GM12878 (cell line): ENCODE measurements around the gene HTRA3. TPM values are rescaled to one million over a fixed set of nuclear protein-coding genes. Genes with fewer than 3 reads are reported as not detected.

Experiments used
- CHD2 ChIP-seq: IDR thresholded peaks from 2 replicates; pipeline ENCODE4 v1.6.1; 2011; ENCODE audit warnings: low read depth, low read length, improper control_type of control experiment, borderline replicate concordance
- CREM ChIP-seq: IDR thresholded peaks from 2 replicates; pipeline ENCODE4 v1.6.1; 2014; ENCODE audit warnings: antibody characterized with exemption, low read depth
- FOXK2 ChIP-seq: fragments of 450-650 bp; IDR thresholded peaks from 2 replicates; pipeline ENCODE4 v1.6.1; 2017; ENCODE audit warnings: mild to moderate bottlenecking, moderate library complexity
- IKZF2 ChIP-seq, 2 experiments: fragments of 450-650 bp; IDR thresholded peaks; 2 replicates each; pipeline ENCODE4 v1.6.1; 2017; ENCODE audit warnings: mild to moderate bottlenecking in 2 of 2, moderate library complexity in 2 of 2
- RUNX3 ChIP-seq: IDR thresholded peaks from 2 replicates; pipeline ENCODE4 v1.6.1; 2012; ENCODE audit warnings: low read length, inconsistent platforms
- ZNF592 ChIP-seq: fragments of 450-650 bp; IDR thresholded peaks from 2 replicates; pipeline ENCODE4 v1.6.1; 2017; ENCODE audit warnings: mild to moderate bottlenecking, moderate library complexity
- ZNF687 ChIP-seq: fragments of 450-650 bp; IDR thresholded peaks from 2 replicates; pipeline ENCODE4 v1.6.1; 2017; ENCODE audit warnings: mild to moderate bottlenecking, moderate library complexity
- polyA plus RNA-seq, 11 experiments: library from polyadenylated mRNA; depleted of rRNA in 4 of 11; unstranded in 6 of 11; stranded (reverse) in 5 of 11; fragments of >200 nt; fragmentation: Nextera tagmentation in 4 of 11; fragmentation: Illumina TruSeq in 1 of 11; extraction: Ambion mirVana in 4 of 11; extraction: Trizol in 1 of 11; gene quantifications; 1 replicate in 1 of 11; 2 replicates in 10 of 11; pipeline versions ENCODE4 v1.2.1 to v1.2.3, GENCODE V29; 2011 to 2016; ENCODE audit warnings: inconsistent platforms in 2 of 11, missing spikeins in 2 of 11, low read depth in 1 of 11
- total RNA-seq, 4 experiments: library from RNA; depleted of rRNA in 3 of 4; stranded (reverse); fragments of >200 nt in 3 of 4; fragmentation: Illumina TruSeq in 1 of 4; extraction: Trizol in 1 of 4; gene quantifications; 2 replicates each; pipeline versions ENCODE4 v1.2.1 to v1.2.3, GENCODE V29; 2013 to 2021

HTRA3 gene
- total and polyA plus RNA-seq, 10 of the 15 experiments (the other 5 are each of a cell fraction or from before 2014, with no cell fraction given): 0.04 to 1.2 (median 0.08) TPM; not detected in 7

GRCh38 chr4:8221476-8221875 lies 48.1 kb upstream of the HTRA3 start (continued):
- TF ChIP-seq CREM (peak; percentile 50; the same call in 1 of the 2 replicates), CHD2 (peak; percentile 51; the same call in 1 of the 2 replicates), IKZF2 (IDR thresholded peaks at IDR 0.05) (peak; percentile 71 to 72; a peak in 2 of 4 replicates), RUNX3 (peak; percentile 40; the same call in 1 of the 2 replicates), ZNF592 (peak; percentile 71; the same call in 1 of the 2 replicates), ZNF687 (0 out of 2 replicates have a peak, but pooled peaks have one; percentile 35), FOXK2 (no peak)
